Activated gamma-delta T cell treated with Interleukin-2 at 50 U/mL for 16 hours (primary cell): ENCODE data around the gene IL18R1.

Experiments used
- DNase-seq: peaks from one replicate; pipeline ENCODE4 v3.0.0-alpha.2; 2020

Gene IL18R1

DNA sequence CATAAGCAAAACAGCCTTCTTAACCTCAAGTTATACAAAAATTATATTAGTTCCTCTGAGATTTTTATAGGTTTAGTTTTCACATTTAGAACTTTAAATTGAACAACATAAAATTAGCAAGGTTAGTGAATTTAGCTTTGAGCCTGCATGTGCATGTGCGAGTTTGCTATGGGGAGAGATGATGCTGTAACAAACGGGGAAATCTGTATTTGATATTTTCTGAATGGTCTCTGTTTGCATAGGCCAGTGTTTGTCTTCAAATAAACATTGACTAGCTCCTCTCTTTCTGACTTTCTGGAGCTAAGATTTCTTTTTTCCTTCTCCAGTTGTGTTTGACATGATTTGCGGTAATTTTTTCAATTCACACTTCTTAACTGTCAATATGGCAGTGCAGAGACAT is 36.5 kb downstream of the IL18R1 start:
- no peak for DNase-seq

GRCh38 chr2:102392942-102393341 is 37.3 kb downstream of the IL18R1 start:
- DNase-seq: no peak

DNA sequence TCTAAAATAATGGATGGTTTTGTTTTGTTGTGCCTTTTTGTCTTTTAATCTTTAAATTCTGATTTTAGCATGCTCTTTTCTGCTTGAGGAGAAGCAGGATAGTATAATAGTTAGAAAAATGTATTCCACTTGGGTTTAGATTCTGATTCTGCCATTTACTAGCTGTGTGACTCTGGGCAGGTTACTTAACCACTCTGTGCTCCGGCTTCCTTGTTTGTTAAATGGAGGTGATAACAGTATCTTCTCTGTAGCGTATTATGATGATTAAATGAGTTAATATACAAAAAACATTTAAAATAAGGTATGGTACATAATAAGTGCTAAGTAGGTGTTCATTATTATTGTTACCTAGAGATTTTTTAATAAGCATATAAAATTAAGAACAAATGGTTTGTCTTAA is 40.4 kb downstream of the IL18R1 start:
- DNase-seq: no peak

GRCh38 chr2:102397209-102397608 is 41.6 kb downstream of the IL18R1 start:
- no peak for DNase-seq

DNA sequence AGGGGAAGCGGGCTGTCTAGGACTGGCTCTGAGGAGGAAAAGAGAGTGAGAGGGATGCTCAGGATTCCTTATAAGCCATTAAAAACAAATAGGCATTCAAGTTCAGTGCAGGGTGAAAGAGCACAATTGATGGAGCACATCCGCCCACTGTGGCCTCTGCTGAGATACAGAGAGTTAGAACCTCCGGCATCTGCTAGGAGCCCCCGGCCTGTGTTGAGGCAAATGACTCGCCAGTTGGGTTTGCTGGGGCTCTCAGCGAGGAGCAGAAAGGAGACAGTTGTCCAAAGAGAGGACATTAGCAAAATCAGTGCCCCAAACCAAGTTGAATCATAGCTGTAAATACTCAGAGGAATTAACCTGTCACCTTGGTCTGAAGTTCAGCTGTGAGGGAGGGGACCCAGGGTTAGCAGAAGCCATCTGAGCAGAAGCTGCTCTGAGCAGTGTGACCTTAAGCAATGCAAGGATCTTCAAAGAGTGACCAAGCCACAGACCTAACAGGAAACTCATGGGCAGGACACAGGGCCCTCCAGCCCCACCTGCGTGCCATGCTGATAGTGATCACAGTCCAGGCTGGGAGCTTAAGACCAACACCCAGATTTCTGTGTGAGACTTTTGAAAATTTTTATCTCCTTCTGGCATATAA is 44.0 kb downstream of the IL18R1 start:
- DNase-seq: no peak

GRCh38 chr2:102401456-102401855 is 45.9 kb downstream of the IL18R1 start:
- DNase-seq: no peak

DNA sequence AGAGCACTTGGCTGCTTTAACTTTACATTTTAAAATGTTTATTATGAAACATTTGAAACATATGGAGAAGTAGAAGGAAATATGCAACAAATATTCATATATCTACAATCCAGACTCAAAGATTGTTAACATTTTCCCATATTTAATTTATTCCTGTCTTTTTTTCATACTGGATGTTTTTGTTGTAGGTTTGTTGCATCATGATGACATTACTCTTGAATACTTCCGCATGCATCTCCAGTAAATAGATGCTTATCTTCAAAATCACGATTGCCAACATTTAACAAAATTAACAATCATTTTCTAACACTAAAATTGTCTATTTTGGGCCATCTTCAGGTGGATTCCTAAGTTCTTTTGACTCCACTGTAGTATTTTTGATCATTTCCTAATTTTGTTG is 46.3 kb downstream of the IL18R1 start:
- DNase-seq: no peak

DNA sequence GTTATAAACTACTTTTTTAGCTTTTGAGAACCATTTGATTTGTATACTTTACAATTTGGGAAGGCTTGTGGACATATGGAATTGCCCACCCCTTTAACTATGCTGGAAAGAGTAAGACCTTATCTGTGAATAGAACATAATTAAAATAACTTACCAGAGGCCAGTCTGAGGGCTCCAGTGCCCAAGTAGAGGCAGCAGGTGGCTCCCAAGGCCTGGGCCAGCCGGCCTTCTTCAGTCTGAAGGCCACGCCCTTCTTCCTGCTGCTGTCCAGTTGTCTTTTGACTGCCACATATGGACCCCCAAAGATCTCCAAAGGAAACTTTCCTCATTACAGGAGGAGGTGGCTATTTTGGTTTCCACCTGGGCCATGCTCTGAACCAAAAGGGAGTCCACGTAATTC is 55.4 kb downstream of the IL18R1 start:
- no peak for DNase-seq

DNA sequence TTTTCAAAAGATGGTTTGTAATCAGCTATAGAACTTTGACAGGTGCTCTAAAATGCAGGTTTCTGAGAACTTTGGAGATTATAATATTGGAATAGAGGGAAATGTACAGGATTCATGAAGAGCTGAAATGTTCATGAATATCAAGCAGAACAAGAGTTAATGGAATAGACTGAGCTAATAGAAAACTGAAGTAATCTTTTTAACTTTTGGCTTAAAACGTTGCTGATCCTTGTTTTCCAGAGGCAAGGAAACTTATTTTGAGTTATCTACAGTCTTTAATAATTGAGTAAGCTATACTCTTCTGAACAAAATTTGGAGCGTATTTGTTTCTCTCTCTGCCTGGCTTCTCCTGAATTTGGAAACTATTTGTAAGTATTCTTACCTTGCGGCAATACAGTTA is 56.6 kb downstream of the IL18R1 start:
- DNase-seq: no peak

- DNase-seq: no peak
Observed at GRCh38 chr2:102417946-102418345, 62.4 kb downstream of the IL18R1 start.

DNA sequence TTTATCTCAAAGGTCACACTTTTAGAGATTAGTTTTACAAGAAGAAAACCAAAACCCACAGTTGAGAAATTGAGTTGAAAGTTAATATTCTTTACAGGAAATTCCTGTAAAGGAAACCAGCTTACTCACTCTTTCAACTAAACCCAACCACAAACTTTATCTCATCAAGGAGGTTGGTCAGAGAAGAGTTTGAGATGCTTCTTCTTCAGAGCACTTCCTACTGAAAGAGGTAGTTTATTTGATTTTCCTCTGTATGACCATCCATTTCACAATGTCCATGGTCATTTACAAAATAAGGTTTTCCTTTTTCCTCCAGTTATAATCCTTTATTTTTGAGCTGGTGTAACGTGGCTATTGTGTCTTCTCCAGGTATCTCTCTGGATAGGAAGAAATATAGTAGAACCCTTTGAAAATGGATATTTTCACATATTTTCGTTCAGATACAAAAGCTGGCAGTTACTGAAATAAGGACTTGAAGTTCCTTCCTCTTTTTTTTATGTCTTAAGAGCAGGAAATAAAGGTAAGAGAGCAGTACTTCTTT is 62.9 kb downstream of the IL18R1 start:
- DNase-seq: no peak

DNA sequence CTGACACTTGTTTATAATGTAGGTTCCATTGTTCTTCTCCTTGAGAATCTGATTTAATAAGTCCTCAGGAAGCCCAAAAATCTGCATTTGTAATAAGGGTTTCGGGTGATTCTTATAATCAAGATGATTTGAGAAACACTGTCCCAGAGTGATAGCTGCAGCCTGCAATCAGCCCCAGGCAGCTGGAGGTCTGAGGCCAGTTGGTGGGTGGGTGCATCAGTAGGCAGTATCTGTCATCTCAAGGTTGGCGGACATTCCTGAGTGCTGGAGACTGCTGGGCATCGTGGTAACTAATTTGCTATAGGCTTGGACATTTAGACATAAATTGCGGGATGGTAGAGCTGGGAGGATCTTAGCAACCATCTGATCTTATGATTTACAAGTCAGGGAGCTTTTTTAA is 64.7 kb downstream of the IL18R1 start:
- no peak for DNase-seq

DNA sequence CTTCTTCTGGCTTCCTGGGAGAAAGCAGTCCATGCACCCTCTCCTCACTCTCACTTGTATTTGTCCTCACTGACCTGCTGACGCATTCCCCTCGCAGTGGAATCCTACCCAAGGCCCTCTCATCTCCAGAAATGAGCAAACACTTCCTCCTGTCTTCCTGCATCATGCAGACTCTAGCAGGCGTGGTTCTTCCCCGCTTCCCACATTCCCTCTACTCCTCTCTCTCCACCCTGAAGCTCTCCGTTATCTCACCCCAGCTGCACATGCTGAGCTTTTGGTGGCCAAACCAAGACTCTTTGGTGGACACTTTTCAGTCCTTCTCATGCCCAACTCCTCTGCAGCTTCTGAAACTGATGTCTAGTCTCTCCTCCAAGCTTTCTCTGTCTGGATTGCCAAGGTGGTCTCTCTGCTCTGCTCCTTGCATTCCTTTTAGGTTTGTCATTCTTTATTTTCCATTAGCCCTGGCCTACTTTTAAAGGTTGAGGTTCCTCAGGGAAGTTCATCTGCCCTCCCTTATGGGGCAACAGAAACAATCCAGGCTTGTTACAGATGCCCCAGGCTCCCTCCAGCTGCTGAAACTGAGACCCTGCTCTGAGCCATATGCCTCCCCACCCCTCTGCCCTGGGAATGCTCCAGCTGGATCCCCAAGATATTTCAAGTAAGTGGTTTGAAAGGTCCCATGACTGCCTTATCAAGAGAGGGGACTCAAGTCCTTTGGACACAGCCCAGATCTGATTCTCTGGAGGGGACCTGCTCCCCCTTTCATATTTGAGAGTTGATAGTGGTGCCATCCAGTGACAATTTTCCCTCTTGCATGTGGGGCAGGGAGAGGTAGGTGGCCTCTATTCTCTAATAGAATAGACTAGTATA is 66.5 kb downstream of the IL18R1 start:
- DNase-seq: no peak

- no peak for DNase-seq
Observed at GRCh38 chr2:102422910-102423309, 67.3 kb downstream of the IL18R1 start, which contains the start of gene IL18RAP. Gene IL18RAP (plus strand): TSS chr2:102423160. CDS start chr2:102423278, 118 bp downstream.

DNA sequence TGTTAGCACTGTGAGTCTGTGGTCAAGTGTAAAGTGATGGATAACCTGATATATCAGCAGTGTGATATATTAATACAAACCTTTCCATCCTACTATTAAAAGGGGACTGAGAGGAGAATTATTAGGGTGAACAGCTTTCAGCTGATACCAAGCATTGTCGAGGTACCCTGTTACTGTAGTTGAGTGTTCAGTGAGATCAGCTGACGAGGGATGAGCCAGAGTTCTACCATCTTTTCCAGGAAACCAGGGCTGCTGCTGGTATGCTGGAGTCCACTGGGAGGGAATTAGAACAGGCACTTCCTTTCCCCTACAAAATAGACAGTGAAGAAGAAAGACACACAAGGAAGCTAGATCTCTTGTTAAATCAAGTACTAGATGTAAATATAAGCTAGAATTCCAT is 67.8 kb downstream of the IL18R1 start:
- DNase-seq: no peak

DNA sequence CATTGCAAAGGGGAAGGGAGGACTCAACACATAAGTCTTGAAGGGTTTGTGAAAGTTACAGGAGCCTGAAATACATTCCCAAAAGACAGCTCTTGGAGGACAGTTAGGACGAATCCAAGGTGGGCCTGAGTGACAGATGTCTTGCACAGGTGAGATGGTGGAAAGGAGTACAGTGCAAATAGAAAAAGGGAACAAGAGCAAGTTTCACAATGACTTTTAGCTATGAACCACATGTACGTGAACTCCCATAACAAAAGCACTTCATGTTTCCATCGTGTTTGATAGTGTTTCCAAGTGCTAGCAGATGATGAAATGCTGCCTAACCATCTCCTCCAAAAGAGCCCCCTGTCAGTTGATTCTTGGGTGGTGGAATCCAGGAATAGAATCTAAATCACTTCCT is 69.2 kb downstream of the IL18R1 start:
- DNase-seq: no peak

DNA sequence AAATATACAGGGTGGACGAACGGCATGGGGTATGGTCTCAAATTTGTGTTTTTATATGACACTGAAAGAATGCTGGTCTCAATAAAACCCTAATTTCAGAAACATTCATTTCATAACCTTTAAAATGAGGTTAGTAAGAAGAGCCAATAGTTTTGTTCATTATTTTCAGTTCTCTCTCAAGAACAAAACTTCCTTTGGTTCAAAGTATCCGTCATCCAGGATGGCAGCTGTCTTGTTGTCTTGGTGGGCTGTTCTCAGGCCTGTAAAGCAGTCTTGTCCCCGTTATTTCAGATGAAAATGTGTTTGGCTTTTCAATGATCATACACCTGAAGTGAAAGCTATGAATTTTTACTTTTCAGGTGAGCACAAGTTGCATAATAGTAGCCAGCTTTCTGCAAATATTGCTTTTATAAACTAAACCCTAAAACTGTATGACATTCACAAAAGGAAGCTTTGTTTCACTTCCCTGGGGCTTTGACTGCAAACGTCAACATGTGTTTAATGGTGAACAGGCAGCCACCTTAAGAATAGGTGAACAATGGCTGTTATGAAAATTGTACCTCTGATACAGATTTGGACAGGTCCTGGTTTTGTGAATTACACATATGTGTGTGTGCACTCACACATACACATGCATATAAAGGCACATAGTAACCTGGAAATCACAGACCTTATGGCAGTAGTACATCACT is 70.0 kb downstream of the IL18R1 start:
- no peak for DNase-seq

GRCh38 chr2:102427249-102427648 is 71.7 kb downstream of the IL18R1 start:
- no peak for DNase-seq

- DNase-seq: no peak
Observed at GRCh38 chr2:102428573-102428972, 73.0 kb downstream of the IL18R1 start.

- no peak for DNase-seq
Observed at GRCh38 chr2:102432386-102432785, 76.8 kb downstream of the IL18R1 start.

DNA sequence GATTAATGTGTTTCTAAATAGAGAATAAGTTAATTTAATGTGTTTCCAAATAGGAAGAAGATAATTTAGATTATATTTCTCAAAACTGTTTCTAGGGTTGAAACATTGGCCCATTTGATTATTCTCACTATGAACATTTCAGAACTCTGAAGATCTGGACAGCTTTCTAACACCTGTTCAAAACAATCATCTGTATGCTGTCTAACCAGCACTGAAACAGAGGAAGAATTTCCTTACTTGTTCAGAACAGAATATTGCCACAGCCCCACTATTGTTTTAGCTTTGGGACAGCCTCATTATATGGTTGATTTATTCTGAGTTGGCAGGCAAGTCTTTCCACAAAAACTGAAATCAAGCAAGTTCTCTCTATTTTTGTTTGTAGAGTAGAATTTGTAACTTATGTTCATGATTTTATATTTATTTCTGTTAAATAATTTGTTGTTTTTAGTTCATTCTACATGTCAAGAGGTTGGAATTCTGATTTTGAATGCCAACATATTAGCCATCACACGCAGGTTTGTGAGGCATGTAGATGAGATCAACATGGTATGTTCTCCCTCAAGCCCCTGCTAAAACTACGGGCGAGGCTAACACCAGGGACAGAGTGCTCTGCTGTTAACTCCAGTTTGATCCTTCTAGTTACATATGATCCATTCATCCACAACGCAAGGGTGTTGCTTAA is 78.5 kb downstream of the IL18R1 start:
- DNase-seq: no peak

DNA sequence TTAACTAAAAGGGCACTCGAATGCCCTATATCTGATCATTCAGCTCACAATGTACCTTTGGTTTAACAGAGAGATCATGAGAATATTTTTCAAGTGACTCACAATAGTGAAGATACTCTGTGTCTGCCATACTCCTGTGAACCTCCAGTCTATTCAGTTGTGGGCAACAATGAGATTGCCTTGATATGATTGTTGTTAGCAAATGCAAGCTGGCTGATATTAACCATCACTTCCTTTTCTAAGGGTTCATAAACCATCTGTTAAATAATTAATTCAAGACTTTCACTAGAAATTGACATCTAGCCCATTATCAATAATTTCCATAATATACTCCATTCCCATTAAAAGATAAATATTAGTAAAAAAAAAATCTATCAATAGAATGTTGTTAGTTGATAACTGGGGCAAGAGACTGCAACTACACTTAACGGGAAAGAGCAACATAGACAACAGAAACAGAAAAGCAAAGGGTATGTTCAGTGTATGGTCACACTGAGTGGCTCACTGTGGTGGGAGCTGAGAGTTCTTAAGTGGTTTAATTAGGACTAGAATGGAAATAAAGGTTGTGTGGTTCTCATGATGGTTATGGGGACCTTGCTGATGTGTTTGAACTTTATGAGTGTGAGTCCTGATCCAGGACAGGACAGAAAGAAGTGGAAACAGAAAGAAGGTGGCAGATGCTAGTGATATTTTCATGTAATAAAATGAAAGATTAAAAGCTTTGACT is 79.2 kb downstream of the IL18R1 start:
- no peak for DNase-seq
